ENCODE data around the gene ACSM2B.
A peak's percentile ranks its signal among the peaks of the same experiment; 100 is the strongest.
"Not testable (repeated sequence)": the region's sequence is repeated elsewhere in the genome, so short reads cannot be mapped to it uniquely, and the experiment has no call there.

Gene ACSM2B

DNA sequence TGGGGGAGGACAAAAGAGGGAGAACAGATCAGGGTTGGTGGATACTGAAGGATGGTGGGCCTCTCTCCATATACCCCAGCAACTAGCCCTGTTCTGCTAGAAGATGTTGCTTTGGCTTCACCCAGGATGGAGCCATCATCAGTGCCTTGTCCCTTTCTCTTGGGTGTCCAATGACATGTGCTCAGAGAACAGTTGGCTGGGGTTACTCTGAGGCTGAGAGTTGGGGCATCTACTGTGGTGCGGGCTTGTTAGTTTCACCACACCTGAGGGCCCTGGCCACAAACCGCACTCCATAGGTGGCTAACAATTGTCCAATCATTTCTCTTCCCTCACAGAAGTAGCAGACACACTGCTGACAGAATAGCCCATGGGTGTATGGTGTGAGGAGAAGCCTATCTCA lies 18.9 kb upstream of the ACSM2B start:
- not testable (repeated sequence) for DNase-seq

DNA sequence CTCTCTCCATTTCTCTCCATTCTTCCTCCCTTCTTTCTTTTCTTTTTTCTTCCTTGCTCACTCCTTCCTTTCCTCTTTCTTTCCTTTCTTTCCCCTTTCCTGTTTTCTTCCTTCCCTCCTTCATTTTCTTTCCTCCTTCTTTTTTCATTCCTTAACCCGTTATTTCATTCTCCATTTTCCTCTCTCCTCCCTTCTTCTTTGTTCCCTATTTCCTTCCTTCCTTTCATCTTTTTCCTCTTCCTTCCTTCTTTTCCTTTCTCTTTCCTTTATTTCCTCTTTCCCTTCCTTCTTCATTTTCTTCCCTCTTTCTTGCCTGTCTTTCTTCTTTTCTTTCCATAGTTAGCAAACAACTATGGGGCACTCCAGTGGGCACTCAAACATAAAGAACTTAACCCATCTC lies 16.6 kb upstream of the ACSM2B start:
- DNase-seq = not testable (repeated sequence)

DNA sequence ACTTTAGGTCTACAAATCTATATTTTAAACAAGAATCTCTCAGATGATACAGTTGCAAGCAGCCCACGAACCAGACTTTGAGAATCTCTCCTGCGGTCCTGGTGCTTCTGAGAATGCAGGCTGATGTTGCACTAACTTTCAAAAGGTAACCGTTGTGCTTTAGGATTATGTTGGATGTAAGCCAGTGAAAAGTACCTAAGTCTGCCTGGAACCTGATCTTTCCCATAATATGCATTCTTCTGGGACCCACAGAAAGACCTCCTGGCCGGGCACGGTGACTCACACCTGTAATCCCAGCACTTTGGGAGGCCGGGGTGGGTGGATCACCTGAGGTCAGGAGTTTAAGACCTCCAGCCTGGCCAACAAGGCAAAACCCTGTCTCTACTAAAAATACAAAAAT lies 13.3 kb upstream of the ACSM2B start:
- DNase-seq = not testable (repeated sequence)

DNA sequence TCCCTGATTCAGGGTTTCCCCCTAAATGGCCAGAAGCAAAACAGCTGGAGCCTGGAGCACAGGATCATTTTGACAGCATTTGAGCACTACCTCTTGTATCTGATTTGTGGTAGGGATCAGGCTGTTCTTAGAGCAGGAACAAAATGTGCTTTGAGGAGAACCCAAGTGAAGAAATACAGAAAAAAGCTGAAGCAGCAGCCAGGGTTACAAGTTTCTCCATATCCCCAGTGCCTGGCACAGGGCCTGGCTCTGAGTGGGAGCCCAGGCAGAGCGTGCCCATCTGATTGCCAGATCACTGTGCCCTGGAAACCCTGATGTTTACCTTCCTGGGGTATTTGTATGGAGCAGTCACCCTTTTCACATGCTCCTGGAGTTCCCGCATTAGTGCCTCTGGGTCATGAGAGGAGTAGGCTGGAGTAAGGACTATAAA lies 11.5 kb upstream of the ACSM2B start:
- DNase-seq = not testable (repeated sequence)

DNA sequence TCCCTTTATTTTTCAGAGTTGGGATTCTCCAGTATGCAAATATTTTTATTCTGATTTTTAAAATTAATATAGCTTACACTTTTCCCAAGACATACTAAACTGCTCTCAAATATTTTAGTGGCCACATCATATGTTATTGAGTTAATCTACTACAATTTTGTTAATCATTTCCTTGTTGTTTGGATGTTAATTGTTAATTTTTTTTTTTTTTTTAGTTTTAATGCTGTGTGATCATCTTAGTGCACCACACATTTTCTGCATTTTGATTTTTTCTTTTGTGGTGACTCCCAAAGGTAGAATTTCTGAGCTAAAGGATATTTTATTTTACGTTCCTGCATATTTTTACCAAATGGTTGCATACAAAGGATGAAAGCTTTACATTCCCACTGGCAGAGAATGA lies 10.5 kb upstream of the ACSM2B start:
- peak; percentile 49 for DNase-seq

DNA sequence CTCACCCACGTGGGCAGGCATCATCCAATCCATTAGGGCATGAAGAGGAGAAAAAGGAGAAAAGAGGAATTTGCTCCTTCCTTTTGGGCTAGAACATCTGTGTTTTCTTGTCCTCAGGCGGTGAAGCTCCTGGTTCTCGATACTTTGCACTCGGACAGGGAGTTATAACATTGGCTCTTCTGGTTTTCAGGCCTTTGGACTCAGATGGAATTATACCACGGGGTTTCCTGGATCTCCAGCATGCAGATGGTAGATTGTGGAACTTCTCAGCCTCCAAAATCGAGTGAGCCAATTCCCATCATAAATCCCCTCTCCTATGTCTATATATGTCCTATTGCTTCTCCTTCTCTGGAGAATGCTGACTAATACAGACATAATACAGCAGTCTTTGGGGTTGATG lies 9.9 kb upstream of the ACSM2B start:
- DNase-seq = not testable (repeated sequence)

DNA sequence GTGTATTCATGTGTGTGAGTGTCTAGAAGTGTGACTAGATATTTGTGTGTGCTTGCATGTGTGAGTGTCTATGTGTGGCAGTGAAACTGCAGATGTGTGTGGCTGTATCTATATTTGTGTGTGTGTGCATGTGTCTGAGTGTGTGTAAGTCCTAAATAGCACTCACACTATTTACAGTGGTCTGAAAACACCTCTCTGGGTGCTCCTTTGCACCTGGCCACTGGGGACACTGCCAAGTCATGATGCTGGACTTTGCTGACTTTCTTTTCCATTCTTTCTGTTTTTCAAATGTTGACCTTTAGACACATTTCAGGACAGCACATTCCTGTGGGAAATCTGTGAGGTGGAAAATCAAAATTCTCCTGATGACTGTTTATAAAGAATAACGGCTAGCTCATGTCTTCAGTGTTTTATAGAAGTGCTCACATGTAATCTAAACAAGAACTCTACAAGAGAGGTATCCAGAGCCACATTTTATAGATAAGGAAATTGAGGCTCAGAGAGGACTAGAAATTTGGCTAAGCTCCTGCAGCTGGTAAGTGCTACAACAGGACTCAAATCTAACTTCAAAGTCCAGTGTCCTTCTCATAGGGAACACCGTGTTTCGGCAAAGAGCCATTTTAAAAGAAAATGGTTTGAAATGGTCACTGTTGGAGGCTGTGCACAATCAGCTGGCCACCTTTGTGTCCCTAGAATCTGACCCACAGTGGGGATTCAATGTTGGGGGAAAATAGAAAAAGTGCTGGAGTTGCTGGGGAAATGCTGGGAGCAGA lies 4.5 kb upstream of the ACSM2B start:
- DNase-seq = not testable (repeated sequence)

DNA sequence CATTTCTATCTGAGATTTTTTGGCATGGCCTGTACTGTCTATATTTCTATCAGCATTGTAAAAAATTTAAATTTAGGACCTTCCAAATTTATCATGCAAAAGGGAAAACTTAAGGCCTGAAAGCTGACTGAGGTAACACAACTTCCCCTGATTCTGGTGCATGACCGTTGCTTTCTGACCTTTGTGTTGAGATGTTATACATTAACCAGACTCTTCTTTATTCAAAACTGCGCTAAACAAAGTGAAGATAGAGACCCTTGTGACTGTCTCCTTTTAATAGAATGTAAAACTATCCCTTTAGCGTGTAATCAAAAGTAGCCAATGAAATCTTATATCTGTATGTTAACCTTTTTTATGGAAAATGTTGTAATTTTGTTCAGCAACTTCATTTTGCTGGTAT lies 1.9 kb upstream of the ACSM2B start:
- not testable (repeated sequence) for DNase-seq

DNA sequence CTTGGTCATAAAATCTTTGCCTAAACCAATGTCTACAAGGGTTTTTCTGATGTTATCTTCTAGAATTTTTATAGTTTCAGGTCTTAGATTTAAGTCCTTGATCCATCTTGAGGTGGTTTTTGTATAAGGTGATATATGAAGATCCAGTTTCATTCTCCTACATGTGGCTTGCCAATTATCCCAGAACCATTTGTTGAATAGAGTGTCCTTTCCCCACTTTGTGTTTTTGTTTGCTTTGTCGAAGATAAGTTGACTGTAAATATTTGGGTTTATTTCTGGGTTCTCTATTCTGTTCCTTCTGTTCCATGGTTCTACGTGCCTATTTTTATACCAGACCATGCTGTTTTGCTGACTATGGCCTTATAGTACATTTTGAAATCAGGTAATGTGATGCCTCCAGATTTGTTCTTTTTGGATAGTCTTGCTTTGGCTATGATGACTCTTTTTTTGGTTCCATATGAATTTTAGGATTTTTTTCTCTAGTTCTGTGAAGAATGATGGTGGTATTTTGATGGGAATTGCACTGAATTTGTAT lies 7.0 kb downstream of the ACSM2B start:
- not testable (repeated sequence) for DNase-seq

DNA sequence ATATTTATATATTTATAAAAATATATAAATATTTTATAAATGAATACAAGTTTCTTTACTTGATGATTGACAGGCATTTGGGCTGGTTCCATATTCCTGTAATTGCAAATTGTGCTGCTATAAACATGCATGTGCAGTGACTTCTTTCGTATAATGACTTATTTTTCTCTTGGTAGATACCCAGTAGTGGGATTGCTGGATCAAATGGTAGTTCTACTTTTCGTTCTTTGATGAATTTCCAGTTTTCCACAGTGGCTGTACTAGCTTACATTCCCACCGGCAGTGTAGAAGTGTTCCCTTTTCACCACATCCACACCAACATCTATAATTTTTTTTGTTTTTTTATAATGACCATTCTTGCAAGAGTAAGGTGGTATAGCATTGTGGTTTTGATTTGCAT lies 7.8 kb downstream of the ACSM2B start:
- DNase-seq = no peak

DNA sequence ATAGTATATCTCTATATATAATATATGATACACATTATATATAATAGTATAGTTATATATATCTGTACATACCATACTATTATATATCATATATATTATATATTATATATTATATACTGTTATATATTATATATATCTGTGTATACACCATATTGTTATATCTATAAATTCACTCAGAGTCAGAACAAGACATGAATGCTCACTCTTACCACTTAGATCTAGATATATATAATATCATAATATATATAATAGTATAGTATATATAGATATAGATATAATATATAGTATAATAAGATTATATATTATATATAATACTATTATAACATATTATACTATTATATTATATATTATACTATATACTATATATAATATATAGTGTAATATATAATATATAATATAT lies 9.3 kb downstream of the ACSM2B start:
- DNase-seq = no peak

DNA sequence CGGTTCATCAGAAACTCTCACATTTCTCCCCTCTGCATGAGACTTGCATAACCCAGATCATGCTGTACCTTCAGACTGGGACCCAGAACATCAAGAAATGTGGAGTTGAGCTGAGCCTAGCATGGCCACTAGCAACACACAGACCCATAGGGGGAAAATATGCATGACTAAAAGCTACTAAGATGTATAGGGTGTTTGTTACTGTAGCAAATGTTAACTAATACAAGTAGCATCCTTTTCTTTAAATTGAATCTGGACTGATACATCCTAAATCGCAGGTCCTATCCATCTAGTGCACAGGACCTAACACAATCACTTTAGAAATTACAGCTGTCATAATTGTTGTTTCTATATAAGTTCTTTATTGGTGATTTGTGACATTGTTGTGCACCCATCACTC lies 10.8 kb downstream of the ACSM2B start:
- DNase-seq = not testable (repeated sequence)

DNA sequence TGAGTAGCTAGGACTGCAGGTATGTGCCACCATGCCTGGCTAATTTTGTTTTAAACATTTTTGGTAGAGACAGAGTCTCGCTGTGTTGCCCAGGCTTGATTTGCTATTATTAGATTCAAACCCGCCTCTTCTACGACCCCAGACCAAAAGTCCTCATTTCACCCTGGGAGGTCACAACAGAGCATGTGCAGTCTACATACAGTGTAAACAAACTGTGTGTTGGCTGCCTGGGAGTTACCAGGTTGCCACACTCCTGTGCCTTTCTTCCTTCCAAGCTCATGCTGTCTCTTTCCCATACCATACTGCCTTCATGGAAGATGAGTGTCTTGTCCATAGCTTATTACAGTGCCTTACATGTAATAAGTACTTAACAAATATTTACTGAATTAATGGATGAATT lies 11.9 kb downstream of the ACSM2B start:
- not testable (repeated sequence) for DNase-seq

DNA sequence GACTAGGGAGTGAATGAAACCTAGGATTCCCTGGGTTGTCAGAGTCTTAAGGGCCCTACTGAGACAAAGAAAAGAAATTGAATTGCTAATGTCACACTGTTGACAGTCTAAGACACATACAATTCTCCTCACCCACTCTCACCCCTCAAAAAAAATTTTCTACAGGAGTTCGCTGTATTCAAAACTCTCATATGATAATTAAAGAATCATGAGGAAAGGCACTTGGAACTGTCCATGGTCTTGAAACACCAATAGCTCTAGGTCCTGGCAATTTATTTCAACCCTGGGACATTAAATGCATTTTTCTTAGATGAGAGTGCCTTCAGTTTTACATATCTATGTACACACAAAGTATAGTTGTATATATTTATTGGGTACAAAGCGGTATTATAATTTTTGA lies 20.5 kb downstream of the ACSM2B start:
- DNase-seq = not testable (repeated sequence)

DNA sequence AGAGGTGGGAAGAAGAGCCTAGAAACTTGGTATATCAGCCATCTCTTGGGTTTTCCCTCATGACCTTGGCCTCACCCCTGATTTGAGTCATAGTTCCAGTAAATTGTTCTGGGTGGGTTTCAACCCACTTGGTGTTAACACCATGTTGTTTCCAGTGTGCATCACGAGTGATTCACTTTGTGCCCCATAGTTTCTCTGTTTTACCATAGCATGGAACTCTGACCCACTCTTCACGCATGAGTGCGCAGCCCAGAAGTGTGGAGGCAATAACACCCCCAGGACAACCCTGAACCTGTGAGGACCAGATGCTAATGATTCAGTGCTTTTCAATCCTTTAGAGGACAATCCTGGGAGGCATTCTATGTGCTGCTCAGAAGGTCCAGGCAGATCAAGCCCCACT lies 21.5 kb downstream of the ACSM2B start:
- DNase-seq = not testable (repeated sequence)

DNA sequence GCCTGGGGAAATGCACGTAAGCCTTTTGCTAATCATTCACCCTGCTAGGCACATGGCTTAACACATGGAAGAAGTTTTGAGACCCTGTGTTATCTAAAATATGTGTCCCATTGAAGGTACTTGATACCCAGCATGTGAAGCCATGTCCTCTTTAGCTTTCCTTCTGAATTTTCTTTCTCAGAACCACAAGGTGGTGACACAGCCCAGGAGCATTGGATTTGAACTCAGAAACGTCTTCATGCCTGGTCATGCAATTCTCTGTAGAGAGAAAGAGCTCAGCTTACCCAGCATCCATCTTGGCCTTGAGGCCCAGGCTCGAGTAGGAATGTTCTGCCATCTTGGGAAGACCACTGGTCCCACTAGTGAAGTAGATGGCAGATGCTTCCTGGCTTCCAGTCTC lies 22.7 kb downstream of the ACSM2B start:
- DNase-seq = peak; percentile 8

DNA sequence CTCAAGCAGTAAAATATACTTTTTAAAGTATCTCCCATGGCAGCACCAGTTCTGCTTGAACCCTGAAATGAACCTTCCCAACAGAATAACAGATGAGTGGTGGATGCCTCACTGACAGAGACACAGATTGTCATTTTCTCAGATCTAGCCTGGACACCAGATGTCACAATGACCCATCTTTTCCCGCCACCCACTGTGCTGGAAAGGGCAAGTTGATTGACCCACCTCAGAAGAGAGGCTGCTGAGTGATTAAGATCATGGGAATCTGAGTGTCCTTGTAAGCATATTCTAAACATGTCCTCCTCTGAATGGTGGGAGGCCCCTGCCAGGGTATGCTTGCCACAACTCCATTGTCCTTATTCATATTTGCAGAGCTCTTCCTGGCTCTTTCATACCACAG lies 29.2 kb downstream of the ACSM2B start:
- DNase-seq = not testable (repeated sequence)

DNA sequence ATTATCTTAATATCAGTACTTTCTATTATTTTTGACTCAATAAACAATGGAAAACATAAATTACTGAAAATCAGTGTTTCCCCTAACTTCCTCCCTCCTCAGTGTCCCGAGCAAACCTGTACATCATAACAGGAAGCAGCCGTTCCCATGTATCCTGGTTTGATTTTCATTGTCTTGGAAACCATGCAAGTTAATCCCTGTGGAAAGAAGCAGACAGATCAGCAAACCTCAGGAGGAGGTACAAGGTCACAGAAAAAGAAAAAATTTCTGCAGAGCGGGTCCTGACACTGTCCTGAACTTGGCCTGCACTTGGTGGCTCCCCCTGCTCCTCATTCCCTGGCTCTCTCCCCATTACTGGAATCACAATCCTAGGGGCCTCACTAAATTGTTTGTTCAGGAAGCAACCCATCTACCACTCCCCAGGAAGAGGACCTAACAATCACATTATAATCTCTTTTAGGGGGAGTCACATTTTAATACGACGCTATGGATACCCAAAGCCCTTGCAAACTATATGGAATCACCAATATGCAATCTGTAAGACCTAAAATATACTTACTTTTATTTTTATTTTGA lies 29.8 kb downstream of the ACSM2B start:
- not testable (repeated sequence) for DNase-seq

DNA sequence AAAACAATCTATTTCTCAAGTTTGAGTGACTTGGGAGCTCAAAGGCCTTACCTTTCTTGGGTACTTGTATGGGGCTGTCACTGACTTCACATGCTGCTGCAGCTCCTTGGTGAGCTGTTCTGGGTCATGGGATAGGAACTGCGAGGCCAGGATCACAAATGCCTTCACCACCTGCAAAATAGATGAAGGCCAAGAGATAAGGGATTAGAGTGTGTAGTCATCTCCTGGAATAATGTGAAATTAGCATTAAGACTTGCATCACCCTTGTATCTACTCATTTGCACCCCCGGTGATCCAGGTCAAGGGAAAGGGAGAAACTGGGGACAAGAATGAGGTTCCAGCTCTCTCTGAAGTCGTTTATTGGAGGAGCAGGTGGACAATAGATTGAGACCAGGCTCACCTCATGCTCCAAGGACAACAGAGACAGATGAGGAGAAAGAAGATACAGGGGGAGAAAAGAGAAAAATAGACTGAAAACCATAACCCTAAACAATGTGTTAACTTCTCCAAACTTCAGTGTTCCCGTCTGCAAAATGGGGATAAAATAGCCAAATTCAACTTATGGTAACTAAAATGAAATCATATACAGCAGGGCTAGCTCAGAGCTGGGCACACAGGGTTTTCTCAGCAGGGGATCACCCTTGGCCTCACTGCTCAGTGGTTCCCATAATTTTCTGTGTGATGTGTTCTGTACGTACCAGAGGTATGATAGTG lies 35.4 kb downstream of the ACSM2B start:
- DNase-seq = not testable (repeated sequence)

DNA sequence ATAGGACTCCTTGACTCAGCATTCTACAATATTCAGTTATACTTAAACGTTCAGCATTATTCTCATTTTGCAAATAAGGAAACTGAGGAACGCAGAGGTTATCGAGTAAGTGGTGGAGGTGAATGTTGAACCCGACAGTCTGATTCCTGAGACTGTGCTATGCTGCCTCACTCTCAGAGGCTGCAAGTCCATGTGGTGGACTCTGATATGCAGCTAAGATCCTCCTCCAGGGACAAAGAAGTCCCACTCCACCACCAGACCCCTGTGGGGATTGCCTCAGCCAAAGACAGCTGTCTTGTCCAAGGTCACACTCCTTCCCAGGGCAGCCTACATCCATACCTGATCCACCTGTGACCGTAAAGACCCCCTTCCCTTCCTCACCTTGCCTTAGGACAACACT lies 37.5 kb downstream of the ACSM2B start:
- no peak for DNase-seq

DNA sequence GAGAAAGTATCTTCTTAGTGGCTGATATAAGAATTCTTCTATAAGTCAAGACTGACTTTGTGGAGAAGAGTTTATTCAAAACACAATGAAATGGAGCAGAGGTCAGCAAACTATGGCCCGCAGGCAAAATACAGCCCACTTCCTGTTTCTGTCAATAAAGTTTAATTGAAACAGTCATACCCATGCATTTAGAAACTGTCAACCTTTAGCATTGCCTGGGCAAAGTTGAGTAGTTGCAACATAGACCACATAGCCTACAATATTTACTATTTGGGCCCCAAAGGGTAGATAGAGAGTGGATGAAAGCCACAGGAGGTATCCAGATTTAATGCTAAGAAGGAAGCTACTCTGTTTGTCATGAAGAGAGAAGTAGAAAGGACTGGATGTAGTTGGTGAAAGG lies 38.0 kb downstream of the ACSM2B start:
- no peak for DNase-seq

DNA sequence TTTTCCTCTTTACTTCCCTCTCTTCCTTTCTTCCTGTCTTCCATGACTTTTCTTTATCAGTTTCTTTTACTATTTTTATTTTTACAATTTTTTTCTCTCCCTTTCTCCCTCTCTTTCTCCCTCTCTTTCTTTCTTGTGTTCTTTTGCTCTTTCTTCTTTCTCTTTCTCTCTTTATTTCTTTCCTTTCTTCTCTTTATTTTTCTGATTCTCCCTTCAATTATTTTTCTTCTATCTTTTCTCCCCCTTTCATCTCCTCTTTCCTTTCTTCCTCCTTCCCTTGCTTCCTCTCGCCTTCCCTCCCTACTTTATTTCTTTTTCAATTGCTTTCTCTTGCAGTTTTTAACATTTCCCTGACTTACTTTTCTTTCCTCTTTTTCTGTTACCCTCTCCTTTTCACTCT lies 39.5 kb downstream of the ACSM2B start:
- DNase-seq = not testable (repeated sequence)

DNA sequence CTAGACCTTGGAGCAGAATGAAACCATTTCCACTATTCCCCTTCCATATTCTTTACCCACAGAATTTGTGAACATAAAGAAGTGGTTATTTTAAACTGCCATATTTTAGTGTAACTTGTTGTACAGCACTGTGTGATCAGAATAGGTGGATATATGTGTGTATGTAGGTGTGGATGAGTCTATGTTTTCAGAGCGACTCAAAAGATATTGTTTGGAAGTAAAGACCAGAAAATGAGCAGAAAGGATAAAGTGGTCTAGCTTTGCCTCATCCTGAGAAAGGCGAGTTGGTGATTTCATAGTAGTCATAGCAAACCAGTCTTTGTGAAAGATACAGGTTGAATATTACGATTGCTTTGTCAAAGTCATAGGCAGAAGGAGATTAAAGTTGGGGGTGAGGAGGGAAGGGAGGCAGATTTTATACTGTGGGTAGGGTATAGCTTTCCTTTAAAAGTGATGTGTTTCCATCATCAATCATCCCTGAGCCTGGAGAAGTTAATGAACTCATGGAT lies 43.8 kb downstream of the ACSM2B start:
- DNase-seq = not testable (repeated sequence)
